Adrenal gland (tissue), 5 donors: ENCODE measurements around the gene TOR3A.

Experiments used
- POLR2A ChIP-seq, 2 donors: fragments of 450-650 bp; IDR thresholded peaks; one replicate each; pipeline ENCODE4 v1.6.1; 2017; ENCODE audit warnings: antibody characterized with exemption in 2 of 2, mild to moderate bottlenecking in 2 of 2, moderate library complexity in 1 of 2
- TF ChIP-seq, protein P1 (sequence below), 6 experiments: fragments of 450-650 bp in 4 of 6; fragments of 200-600 bp in 2 of 6; sonication (generic) in 1 of 6; IDR thresholded peaks; 1 replicate in 5 of 6; 2 replicates in 1 of 6; pipeline versions ENCODE4 v1.5.1 to v1.8.0; 2016 to 2021; ENCODE audit warnings: antibody characterized with exemption in 6 of 6, mild to moderate bottlenecking in 2 of 6, moderate library complexity in 1 of 6
- donor health status: DM: no; HTN: no; CAD: no.

DNA sequence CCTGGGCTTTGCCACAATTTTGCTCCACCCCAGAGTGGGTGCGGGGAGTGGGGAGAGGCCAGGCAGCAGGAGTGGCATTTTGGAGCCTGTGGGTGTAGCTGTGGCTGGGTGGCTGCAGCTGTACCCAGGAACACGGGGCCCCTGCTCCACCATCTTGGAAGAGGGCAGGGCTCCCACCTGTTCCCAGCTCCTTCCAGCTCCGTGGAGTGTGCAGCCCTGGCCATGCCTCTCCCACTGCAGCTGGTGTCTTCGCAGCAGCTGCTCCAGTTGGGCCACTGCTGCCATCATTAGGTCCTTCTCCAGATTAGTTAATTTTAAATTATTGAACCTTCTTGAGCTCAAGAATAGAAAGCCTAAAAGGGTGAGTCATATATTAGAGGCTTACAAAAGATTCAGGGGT is 38.6 kb upstream of the TOR3A start:
- TF ChIP-seq, protein P1, sequence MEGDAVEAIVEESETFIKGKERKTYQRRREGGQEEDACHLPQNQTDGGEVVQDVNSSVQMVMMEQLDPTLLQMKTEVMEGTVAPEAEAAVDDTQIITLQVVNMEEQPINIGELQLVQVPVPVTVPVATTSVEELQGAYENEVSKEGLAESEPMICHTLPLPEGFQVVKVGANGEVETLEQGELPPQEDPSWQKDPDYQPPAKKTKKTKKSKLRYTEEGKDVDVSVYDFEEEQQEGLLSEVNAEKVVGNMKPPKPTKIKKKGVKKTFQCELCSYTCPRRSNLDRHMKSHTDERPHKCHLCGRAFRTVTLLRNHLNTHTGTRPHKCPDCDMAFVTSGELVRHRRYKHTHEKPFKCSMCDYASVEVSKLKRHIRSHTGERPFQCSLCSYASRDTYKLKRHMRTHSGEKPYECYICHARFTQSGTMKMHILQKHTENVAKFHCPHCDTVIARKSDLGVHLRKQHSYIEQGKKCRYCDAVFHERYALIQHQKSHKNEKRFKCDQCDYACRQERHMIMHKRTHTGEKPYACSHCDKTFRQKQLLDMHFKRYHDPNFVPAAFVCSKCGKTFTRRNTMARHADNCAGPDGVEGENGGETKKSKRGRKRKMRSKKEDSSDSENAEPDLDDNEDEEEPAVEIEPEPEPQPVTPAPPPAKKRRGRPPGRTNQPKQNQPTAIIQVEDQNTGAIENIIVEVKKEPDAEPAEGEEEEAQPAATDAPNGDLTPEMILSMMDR (IDR thresholded peaks at IDR 0.05) = no peak
- no peak for TF ChIP-seq POLR2A (IDR thresholded peaks at IDR 0.05)
